HG02763 (cell line): ENCODE measurements around the gene SWT1.

Source experiments
- ATAC-seq: cut with Tn5 transposase; IDR thresholded peaks from one replicate; pipeline ENCODE4 v1.9.1; 2021; ENCODE audit warnings: mild to moderate bottlenecking, moderate library complexity; ENCODE audit not compliant: unreplicated experiment

SWT1 gene

DNA sequence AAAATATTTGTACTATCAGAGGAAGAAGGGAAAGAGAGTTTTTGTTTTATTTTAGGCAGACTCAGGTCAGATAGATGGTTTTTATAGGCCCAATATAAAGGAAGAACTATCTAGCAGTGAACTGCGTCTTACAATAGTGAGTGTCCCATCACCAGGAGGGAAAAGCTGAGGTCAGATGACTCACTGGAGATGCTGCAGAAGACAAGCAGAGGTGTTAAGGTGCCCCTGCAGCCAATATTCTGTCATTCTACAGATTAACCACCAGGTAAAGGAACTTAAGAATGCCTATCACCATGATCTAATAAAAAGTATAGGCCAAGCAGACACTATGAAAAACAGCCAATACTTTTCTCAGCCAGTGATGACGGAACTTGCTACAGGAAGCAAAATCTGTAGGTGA, 130.5 kb downstream of the SWT1 start:
- ATAC-seq = no peak

DNA sequence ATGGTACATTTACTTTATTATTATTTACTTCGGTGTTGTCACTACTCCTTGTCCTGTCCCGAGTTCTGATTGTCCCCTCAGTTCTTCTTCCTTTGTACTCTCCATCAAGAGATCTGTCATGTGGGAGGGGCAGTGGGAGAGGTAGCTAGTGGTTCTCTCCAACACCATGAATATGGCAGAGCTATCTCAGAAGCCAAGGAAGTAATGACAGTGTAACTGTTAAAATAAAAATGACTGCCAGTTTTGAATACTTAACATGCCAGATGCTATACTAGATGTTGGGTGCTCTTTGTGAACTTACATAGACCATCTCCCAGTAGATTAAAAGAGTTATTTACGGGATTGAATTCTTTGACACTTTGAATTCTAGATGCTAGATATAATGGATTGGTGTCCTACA, 131.5 kb downstream of the SWT1 start:
- ATAC-seq = no peak

DNA sequence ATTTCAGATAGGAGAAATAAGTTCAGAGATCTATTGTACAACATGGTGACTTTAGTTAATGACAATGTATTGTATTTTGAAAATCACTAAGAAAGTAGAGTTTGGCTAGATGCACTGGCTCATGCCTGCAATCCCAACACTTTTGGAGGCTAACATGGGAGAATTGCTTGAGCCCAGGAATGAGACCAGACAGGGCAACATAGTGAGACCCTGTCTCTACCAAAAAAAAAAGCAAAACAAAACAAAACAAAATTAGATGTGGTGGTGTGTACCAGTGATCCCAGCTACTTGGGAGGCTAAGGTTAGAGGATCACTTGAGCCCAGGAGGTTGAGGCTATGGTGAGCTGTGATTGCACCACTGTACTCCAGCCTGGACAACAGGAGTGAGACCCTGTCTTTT, 132.9 kb downstream of the SWT1 start:
- ATAC-seq = no peak

DNA sequence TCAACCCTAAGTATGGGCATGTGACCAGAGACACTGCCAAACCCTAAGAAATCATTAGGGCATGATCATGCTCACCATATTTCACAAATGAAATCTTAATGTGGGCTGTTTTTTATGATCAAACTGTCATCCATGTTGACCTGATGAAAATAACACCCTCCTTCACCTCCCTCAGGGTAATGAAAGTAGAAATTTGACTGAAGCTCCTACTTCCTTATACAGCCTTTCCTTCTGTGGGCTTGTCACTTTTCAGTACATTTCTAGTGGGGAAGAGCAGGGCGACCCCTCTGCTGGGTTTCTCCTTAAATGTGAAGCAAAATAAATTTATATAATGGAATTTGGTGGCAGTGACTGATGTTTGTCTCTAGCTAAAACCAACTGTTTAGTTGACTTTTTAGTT, 134.2 kb downstream of the SWT1 start:
- no peak for ATAC-seq

- no peak for ATAC-seq
Observed at GRCh38 chr1:185291652-185292051, 134.7 kb downstream of the SWT1 start.

DNA sequence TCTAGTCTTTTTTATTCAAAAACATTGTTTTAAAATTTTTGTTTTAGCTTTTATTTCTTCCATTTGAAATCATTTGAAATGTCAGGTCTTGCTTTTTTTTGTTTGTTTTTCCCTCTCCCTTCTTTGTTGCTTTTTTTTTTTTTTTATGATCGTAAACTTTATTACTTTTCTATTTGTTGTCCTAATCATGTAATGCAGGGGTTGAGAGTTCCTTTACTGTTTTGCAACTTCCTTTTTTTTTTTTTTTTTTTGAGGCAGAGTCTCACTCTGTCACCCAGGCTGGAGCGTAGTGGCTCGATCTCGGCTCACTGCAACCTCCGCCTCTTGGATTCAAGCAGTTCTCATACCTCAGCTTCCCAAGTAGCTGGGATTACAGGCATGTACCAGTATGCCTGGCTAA, 135.3 kb downstream of the SWT1 start:
- no peak for ATAC-seq

GRCh38 chr1:185293967-185294542, 137.1 kb downstream of the SWT1 start:
- ATAC-seq = no peak

- no peak for ATAC-seq
Observed at GRCh38 chr1:185295091-185295490, 138.1 kb downstream of the SWT1 start.

DNA sequence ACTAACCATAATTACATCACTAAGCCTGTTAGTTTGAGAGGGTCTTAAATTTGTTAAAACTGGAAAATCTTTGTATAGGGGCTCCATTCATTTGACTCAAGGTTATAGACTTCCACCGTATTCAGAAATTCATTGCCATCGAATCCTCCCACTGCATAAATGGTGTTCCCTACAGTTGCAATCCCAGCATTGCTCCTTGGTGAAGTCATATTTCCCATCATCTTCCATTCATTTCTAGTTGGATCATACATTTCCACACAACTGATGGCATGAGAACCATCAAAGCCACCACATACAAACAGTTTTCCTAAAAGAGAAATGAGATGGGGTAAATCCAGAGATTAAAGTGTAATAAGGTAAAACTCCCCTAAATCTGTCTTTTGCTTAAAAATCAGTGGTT, 141.0 kb downstream of the SWT1 start:
- no peak for ATAC-seq

DNA sequence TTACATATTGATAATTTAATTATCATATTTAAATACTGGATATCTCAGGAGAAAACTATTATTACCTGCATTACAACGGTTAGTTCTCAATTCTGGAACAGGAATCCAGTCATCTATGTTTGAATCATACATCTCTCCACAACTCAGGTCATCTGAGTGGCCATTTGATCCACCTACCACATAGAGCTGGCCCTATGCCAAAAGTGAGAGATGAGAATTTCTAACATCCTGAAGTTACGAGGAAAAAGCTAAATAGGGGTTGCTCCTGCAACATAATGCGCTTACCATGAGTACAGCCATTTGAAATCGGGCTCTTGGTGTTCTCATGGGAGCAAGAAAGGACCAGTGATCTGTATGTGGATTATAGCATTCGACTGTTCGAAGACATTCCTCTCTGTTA, 143.2 kb downstream of the SWT1 start:
- ATAC-seq = no peak

- ATAC-seq = no peak
Observed at GRCh38 chr1:185305419-185305818, 148.5 kb downstream of the SWT1 start.

GRCh38 chr1:185308126-185308525, 151.2 kb downstream of the SWT1 start:
- no peak for ATAC-seq

- ATAC-seq = no peak
Observed at GRCh38 chr1:185309566-185309965, 152.6 kb downstream of the SWT1 start.

GRCh38 chr1:185311589-185312225, 154.7 kb downstream of the SWT1 start:
- no peak for ATAC-seq

DNA sequence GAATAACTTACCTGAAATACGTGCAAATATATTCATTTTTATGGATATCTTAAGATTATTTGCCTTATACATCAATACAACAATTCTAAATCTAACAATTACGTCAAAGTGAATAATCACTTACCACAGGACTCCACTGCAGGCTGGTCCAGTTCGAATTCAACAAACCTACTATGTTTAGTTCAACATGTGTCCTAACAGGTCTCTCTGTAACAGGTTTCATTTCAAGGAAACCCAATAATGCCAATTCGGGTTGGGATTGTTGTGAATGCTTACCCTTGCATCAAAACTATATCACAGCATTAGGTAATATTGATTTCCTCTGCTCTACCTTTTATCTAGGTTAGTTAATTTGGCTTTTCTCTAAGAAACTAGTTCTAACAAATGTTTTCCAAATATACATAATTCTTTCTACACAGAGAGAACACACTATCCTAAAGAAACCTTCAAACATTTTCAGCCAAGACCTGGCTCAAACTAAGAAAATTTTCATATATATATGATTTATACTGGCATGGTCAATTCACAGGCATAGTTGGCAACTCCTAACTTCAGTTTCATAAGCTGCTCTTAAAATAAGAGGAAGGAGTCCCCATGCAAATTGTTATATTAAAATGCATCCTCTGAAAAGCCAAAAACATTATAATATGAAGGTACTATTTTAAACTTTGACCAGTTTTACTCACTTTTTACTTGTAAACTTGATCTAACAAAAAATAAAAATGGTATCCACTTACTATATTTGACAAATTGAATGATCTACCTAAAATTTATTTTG, 155.6 kb downstream of the SWT1 start:
- ATAC-seq = no peak

DNA sequence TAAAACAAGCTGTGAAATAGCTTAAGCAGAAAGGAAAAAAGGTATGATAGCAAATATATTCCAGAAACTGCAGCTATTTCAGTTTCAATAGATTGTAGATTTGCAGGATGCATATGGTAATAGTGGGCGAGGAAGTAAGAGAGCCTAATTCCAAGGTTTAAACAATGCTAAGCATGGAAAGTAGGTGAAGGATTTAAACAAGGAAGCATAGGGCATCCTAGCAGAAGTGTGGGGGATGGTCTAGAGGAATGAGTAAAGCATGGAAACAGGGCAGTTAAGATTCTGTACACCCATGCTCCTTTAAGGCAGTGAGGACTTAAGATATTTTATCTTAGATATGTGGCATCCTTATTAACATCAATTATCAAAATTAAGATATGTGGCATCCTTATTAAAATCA, 157.4 kb downstream of the SWT1 start:
- ATAC-seq = no peak

GRCh38 chr1:185315445-185316071, 158.6 kb downstream of the SWT1 start:
- ATAC-seq = no peak

GRCh38 chr1:185316163-185317033, 159.4 kb downstream of the SWT1 start:
- ATAC-seq = peak; percentile 51

GRCh38 chr1:185317034-185317885, 160.3 kb downstream of the SWT1 start, which contains the start of gene IVNS1ABP:
Gene IVNS1ABP (minus strand): TSS chr1:185317243. CDS start chr1:185309493, 7,750 bp downstream.
- ATAC-seq = peak; percentile 76

DNA sequence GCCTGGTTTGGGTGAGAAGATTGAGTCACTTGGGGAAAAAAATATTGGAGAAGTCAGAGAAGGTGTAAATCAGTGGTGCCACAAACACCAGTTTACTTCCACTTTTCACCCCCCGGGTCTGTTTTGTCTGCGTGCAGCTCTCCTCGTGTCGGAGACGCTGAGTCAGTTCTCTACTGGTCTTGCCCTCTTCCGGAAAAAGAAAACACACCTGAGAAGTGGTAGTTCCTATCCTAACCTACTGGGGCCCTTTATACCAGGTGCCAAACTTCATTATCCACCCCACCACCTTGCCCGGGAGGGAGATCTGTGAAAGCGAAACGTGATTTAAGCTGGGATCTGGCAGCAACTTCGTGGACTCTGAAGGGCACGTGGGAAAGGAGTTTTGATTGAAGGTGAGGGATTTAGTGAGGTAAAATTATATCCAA, 160.9 kb downstream of the SWT1 start:
- ATAC-seq = peak; percentile 34
